Natural killer cell (primary cell): ENCODE measurements around the gene NACAD. TPM values are rescaled to one million over a fixed set of nuclear protein-coding genes. Genes with fewer than 3 reads are reported as not detected.

Experiments used
- ATAC-seq, 3 donors: fragments of 150-1000 bp in 2 of 3; fragments of 200-7000 bp in 1 of 3; cut with Tn5 transposase; 1 replicate in 1 of 3; 2 replicates in 2 of 3; pipeline ENCODE4 v1.10.0; 2021; ENCODE audit warnings: mild to moderate bottlenecking in 2 of 3, moderate library complexity in 2 of 3
- DNase-seq, 2 donors: peaks; one replicate each; pipeline versions ENCODE4 v3.0.0 to v3.0.0-alpha.2; 2013 to 2021; ENCODE audit warnings: mixed read lengths in 1 of 2
- H3K27ac ChIP-seq: one replicate; pipeline ENCODE4 v1.5.1; 2013; ENCODE audit warnings: mild to moderate bottlenecking, low read length
- H3K27me3 ChIP-seq: one replicate; pipeline ENCODE4 v1.6.1; 2013; ENCODE audit warnings: low read length; ENCODE audit not compliant: control insufficient read depth, insufficient read depth
- H3K36me3 ChIP-seq: one replicate; pipeline ENCODE4 v1.6.1; 2013; ENCODE audit warnings: low read length; ENCODE audit not compliant: control insufficient read depth, insufficient read depth
- H3K4me1 ChIP-seq: one replicate; pipeline ENCODE4 v1.6.1; 2013; ENCODE audit warnings: low read length; ENCODE audit not compliant: control insufficient read depth, insufficient read depth
- H3K4me3 ChIP-seq: one replicate; pipeline ENCODE4 v1.5.1; 2013; ENCODE audit warnings: low read length
- H3K9me3 ChIP-seq: one replicate; pipeline ENCODE4 v1.6.1; 2013; ENCODE audit warnings: low read length; ENCODE audit not compliant: control insufficient read depth, insufficient read depth
- H3K27ac Mint-ChIP-seq, 2 donors: one replicate each; pipeline ENCODE4 v1.8.0; 2022; ENCODE audit warnings: mild to moderate bottlenecking in 2 of 2, mixed read lengths in 2 of 2, moderate library complexity in 1 of 2
- H3K27me3 Mint-ChIP-seq, 2 donors: one replicate each; pipeline ENCODE4 v1.8.0; 2022; ENCODE audit warnings: low read depth in 2 of 2, mixed read lengths in 2 of 2
- H3K36me3 Mint-ChIP-seq: one replicate; pipeline ENCODE4 v1.8.0; 2022; ENCODE audit warnings: mixed read lengths
- H3K4me1 Mint-ChIP-seq, 2 donors: one replicate each; pipeline ENCODE4 v1.8.0; 2022; ENCODE audit warnings: mixed read lengths in 2 of 2
- H3K4me3 Mint-ChIP-seq: one replicate; pipeline ENCODE4 v1.8.0; 2022; ENCODE audit warnings: mild to moderate bottlenecking, moderate library complexity, mixed read lengths
- H3K9me3 Mint-ChIP-seq, 2 donors: one replicate each; pipeline ENCODE4 v1.8.0; 2022; ENCODE audit warnings: mixed read lengths in 2 of 2
- WGBS: methylation state at CpG from one replicate; pipeline ENCODE4 v1.1.7; 2013; ENCODE audit warnings: missing lambda C conversion rate; ENCODE audit not compliant: insufficient coverage; 5-methylcytosine and 5-hydroxymethylcytosine counted together
- intact Hi-C: fragments of 100-400 bp; cut with micrococcal nuclease; formaldehyde crosslinking; loops from one replicate; pipeline ENCODE4 v1.14.2; 2022
- total RNA-seq, 4 donors: library from RNA; stranded (reverse); fragments of 120-200 nt in 1 of 4; gene quantifications; one replicate each; pipeline versions ENCODE4 v1.2.3 to v1.2.4, GENCODE V29; 2013 to 2022
- TF ChIP-seq, protein P1 (sequence below): fragments of 200-600 bp; IDR thresholded peaks from one replicate; pipeline ENCODE4 v1.8.0; 2022; ENCODE audit warnings: antibody characterized with exemption

Gene NACAD
- total RNA-seq, 3 donors from 2014 or later (not counting 1 experiment from before 2014, with no cell fraction given), result 0.75 to 1.7 (median 0.78) TPM

DNA sequence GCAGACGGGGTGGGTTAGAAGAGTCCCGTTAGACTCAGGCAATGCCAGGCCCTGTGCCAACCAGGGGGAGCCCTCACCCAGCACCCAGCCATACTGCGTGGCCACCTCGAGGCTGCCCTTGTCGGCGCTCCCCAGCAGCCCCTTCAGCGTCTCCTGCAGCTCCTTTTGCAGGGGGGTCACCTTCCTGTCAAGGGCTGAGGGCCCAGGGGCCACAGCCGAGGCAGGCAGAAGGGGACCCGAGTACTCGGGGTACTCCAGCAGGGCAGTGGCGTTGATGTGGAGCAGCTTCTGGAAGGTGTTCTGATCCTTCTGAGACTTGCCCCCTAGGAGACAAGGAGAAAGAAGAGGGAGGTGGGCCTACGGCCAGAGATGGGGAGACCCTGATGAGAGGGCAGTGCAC, 13.0 kb upstream of the NACAD start:
- Histone ChIP-seq H3K4me1 (peaks cover 6% of the 10 kb centered on the region), H3K27me3 (no peaks in the 10 kb centered on the region), H3K27ac (no peak overlapping the region), H3K9me3 (no peaks in the 10 kb centered on the region), H3K4me3 (no peak overlapping the region), H3K36me3 (peaks cover 77% of the 10 kb centered on the region)
- Mint-ChIP-seq H3K27ac (no peak overlapping the region), H3K27me3 (no peaks in the 10 kb centered on the region), H3K36me3 (no peaks in the 10 kb centered on the region), H3K4me3 (no peak overlapping the region), H3K4me1 (no peaks in the 10 kb centered on the region), H3K9me3 (no peaks in the 10 kb centered on the region)
- 95% methylated on average over 12 of the region's 12 CpGs for WGBS
- TF ChIP-seq, protein P1, sequence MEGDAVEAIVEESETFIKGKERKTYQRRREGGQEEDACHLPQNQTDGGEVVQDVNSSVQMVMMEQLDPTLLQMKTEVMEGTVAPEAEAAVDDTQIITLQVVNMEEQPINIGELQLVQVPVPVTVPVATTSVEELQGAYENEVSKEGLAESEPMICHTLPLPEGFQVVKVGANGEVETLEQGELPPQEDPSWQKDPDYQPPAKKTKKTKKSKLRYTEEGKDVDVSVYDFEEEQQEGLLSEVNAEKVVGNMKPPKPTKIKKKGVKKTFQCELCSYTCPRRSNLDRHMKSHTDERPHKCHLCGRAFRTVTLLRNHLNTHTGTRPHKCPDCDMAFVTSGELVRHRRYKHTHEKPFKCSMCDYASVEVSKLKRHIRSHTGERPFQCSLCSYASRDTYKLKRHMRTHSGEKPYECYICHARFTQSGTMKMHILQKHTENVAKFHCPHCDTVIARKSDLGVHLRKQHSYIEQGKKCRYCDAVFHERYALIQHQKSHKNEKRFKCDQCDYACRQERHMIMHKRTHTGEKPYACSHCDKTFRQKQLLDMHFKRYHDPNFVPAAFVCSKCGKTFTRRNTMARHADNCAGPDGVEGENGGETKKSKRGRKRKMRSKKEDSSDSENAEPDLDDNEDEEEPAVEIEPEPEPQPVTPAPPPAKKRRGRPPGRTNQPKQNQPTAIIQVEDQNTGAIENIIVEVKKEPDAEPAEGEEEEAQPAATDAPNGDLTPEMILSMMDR, result no peak
- no peak for ATAC-seq
- intact Hi-C loops, result no loop called here
- no peak for DNase-seq

DNA sequence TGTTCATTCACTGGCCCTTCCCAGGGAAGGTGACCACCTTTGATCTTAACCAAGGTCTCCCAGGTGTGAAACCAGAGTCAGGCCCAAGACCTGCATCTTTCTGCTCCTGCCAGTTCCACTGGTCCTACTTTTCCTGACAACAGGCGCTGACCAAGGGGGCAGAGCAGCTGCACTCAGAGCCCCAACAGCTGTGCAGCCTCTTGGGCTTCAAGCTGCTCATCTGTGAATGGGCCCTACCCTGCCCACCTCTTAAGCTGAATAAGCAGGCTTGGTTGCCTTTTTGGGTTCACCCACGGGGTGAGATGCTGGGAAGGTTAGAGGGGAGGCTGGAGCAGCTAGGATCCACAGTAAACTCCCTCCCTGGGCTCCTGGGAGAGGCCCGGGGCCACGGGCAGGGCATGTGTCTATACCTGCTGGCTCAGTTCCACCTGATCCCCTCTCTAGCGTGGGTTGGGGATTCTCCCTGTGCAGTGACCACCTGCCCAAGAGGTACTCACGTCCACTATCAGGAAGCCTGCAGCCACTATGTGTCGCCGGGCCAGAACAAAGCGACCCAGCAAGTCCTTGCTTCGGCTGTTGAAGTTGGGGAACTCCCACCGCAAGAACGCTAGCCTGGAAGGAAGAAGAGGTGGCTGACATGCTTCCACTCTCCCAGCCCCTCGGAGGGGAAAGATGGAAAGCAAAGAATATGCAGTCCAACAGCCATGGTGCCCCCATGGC, 12.2 kb upstream of the NACAD start:
- TF ChIP-seq, protein P1, result no peak
- ATAC-seq (no peak), DNase-seq (no peak)
- H3K4me3 Mint-ChIP-seq, result no peak overlapping the region
- Histone ChIP-seq H3K4me1 (peaks cover 6% of the 10 kb centered on the region), H3K27ac (no peak overlapping the region), H3K9me3 (no peaks in the 10 kb centered on the region), H3K27me3 (no peaks in the 10 kb centered on the region), H3K4me3 (no peak overlapping the region), H3K36me3 (peaks cover 71% of the 10 kb centered on the region)
- H3K27me3 Mint-ChIP-seq, result no peaks in the 10 kb centered on the region
- no peak overlapping the region for H3K27ac Mint-ChIP-seq
- H3K4me1 Mint-ChIP-seq, result no peaks in the 10 kb centered on the region
- 96% methylated on average over 13 of the region's 13 CpGs for WGBS
- no peaks in the 10 kb centered on the region for H3K9me3 Mint-ChIP-seq
- H3K36me3 Mint-ChIP-seq, result no peaks in the 10 kb centered on the region
- intact Hi-C loops, result no loop called here

DNA sequence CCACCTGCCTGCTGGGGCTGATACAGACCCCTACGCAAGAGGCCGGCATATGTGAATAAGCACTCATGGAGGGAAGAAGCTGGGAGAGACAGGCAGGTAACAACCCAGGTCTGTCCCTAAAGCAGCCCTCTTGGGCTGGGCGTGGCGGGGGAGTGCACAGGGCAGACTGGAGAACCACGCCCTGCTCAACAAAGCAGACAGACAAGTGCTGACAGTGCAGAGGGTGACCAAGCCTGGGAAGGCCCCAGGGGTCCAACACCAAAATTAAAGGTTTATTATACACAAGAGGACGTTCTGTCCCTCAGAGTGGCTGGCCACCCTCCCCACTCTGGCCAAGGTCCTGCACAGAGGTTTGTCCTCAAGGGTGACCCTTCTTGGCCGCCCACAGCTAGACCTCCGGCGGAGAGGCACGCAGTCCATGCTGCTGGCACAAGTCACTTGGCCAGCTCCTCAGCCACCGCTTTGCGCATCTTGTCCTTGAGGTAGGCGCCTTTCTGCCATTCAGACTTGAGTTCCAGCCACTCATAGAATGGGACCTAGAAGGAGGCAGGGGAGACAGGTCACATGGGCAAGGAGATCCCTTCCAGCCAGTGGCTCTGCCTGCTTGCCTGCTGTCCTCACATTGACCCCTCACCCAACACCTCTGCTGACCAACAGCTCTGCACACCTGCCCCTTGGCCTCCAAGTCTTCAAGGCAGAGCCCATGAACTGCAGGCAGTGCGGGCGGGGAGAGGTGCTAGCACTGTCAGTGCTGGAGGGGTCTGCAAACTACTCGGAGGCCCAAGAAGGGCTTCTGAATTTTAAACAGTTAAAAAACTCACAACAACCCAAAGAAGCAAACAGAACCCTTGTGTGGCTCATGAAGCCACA, 11.4 kb upstream of the NACAD start:
- Mint-ChIP-seq H3K27ac (peak overlapping the region in 1 of 2 donors; percentile 55), H3K9me3 (no peaks in the 10 kb centered on the region), H3K27me3 (no peaks in the 10 kb centered on the region), H3K4me3 (no peak overlapping the region), H3K36me3 (no peaks in the 10 kb centered on the region), H3K4me1 (no peaks in the 10 kb centered on the region)
- H3K36me3 ChIP-seq, result peaks cover 63% of the 10 kb centered on the region
- no peaks in the 10 kb centered on the region for H3K9me3 ChIP-seq
- no peak overlapping the region for H3K27ac ChIP-seq
- WGBS, result 97% methylated on average over 16 of the region's 16 CpGs
- peaks cover 6% of the 10 kb centered on the region for H3K4me1 ChIP-seq
- H3K4me3 ChIP-seq, result no peak overlapping the region
- TF ChIP-seq, protein P1, result no peak
- H3K27me3 ChIP-seq, result no peaks in the 10 kb centered on the region
- intact Hi-C loops, result no loop called here
- ATAC-seq (no peak), DNase-seq (no peak)
